Stimulated activated CD4-positive, alpha-beta T cell treated with anti-CD3 and anti-CD28 coated beads, Interleukin-4, amount 100 ng/mL, for 24 hours (primary cell): ENCODE data around the gene LRRC3C.

Experiments used
- DNase-seq: peaks from one replicate; pipeline ENCODE4 v3.0.0-alpha.2; 2020

Gene LRRC3C

DNA sequence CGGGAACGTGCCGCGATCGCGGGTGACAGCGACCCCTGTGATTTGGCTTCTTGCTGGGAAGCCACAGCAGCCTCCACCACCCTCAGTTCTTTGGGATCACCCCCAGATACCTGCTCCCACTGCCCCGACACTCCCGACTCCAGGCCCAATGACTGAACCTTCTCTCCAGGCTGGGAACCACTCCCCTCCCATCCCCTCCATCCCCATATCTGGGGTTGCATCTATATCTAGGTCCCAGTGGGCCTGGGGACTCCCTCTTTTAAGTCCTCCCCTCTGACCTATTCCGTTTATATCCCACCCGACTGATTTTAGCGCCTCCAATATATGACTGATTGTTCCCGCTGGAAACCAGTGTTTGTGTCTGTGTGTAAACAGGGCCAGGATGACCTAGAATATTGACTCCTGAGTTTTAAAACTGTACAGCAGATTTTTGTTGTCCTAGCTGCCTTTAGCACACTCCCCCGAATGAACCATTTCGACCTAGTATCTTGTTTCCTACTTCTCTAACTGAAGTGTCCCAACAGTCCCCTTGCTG is 53.7 kb downstream of the LRRC3C start:
- no peak for DNase-seq

DNA sequence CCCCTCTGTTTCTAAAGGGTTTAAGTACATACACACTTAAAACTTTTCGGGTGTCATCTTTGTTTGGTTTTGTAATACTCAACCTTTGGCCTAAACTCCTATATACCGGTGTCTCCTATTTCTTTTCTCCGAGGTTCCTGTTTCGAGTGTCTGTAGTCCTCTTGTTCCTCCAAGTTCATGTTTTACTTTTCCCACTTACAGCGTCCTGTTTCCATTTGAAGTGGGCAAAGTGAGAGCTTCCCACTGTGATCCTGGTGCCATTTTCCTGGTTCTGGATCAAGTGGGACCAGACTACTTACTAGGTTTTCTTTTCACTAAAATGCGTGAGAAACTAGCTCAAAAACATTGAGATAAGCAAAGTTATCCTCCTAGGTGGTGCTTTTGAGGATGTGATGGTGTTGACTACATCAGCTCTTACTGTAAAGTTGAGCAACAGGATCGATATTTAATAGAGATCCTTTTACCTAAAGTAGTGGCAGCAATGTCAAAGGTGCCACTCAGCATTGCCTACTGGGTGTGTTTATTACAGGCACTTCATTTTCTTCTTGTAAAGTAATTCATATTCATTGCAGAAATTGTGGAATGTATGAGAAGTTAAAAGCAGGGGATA is 54.3 kb downstream of the LRRC3C start:
- no peak for DNase-seq

DNA sequence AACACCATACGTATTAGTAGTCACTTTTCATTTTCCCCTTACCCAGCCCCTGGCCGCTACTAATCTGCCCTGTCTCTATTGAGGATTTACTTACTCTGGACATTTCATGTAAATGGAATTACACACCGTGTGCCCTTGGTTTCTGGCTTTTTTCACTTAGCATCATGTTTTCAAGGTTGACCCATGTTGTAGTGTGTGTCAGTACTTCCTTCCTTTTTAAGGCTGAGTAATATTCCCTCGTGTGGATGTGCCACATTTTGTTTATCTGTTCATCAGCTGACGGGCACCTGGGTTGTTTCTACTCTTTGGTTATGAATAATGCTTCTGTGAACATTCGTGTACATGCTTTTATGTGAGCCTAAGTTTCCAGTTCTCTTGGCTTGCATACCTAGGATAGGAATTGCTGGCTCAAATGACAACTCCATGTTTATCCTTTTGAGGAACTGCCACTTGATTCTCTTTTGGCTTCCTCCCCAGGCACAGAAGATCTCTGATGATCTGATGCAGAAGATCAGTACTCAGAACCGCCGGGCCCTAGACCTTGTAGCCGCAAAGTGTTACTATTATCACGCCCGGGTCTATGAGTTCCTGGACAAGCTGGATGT is 60.8 kb downstream of the LRRC3C start:
- no peak for DNase-seq

DNA sequence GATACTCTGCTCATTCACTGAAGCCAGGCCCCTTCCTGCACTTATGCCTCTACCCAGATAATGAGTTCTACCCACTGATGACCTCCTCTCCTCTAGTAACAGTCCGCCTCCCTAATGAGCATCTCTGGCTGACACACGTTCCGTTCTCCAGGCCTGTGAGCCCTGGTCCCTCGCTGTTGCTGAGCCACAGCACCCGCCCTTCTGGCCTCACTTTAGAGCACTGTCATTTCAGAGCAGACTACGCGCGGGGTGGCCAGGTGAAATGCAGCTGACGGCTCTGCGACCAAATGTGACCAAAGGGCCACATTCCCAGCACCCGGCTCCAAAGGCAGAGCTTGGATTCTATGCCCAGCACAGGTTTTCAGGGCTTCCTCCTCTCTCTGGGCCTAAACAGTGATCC is 66.9 kb downstream of the LRRC3C start:
- no peak for DNase-seq
